Measurements from ENCODE around the gene ZFX.

Gene ZFX

DNA sequence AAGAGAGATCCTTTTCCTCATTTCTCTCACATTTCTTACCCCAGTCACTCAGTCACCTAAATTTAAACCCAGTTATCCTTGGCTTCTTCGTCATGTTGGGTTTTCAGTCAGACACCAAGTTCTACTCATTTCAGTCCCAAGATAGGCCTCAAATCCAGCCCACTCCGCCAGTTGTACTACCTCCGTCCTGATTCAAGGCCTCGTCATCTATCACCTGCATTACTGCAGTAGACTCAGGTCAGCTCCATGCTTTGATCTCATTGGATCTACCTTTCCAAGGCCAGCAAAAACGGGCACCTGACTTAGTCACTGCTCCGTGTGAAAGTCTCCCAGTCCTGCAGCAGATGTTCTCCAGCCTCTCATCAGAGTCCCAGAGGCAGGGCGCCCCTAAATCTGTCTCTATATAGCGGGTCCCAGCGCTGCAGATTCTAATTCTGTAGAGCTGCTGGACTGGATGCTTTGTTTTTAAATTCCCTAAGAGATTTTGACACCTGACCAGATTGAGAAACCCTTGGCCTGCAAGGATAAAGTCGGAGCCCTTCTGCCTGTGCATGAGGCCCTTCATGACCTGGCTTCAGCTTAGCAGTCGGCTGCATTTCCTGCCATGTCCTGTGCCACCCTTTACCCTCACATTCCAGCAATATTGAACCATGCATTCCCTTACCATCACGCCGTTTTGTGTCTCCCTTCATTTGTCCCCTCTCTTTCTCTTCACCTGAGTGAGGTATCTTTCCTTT, 53.7 kb downstream of the ZFX start:
- no peak for DNase-seq

- DNase-seq: no peak
Observed at GRCh38 chrX:24204331-24204730, 54.8 kb downstream of the ZFX start.

GRCh38 chrX:24204958-24205357, 55.4 kb downstream of the ZFX start:
- DNase-seq: no peak

DNA sequence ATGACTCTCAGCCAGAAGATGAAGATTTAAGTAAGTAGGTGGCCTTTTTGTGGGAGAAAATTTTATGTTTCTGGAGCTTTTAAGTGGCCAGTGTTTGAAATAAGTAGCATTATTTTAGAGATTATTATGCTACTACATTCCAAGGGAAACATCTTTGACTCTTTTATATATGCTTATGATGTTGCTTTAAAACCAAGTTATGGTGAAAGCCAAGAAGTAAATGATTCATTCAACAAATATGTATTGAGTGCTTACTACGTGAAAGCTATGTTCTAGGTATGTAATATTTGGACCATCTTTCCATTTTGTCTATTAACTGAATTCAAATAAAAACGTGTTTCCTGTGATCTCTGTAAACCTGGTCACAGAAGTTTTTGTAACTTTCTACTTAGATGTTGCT, 58.3 kb downstream of the ZFX start:
- no peak for DNase-seq

- no peak for DNase-seq
Observed at GRCh38 chrX:24208496-24209240, 59.1 kb downstream of the ZFX start.

DNA sequence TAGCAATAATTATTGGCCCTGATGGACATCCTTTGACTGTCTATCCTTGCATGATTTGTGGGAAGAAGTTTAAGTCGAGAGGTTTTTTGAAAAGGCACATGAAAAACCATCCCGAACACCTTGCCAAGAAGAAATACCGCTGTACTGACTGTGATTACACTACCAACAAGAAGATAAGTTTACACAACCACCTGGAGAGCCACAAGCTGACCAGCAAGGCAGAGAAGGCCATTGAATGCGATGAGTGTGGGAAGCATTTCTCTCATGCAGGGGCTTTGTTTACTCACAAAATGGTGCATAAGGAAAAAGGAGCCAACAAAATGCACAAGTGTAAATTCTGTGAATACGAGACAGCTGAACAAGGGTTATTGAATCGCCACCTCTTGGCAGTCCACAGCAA, 60.7 kb downstream of the ZFX start:
- DNase-seq: no peak

GRCh38 chrX:24214568-24214967, 65.0 kb downstream of the ZFX start:
- DNase-seq: no peak

- DNase-seq: no peak
Observed at GRCh38 chrX:24215272-24215671, 65.7 kb downstream of the ZFX start.

- no peak for DNase-seq
Observed at GRCh38 chrX:24216037-24216436, 66.5 kb downstream of the ZFX start.

- DNase-seq: no peak
Observed at GRCh38 chrX:24216827-24217226, 67.3 kb downstream of the ZFX start.

DNA sequence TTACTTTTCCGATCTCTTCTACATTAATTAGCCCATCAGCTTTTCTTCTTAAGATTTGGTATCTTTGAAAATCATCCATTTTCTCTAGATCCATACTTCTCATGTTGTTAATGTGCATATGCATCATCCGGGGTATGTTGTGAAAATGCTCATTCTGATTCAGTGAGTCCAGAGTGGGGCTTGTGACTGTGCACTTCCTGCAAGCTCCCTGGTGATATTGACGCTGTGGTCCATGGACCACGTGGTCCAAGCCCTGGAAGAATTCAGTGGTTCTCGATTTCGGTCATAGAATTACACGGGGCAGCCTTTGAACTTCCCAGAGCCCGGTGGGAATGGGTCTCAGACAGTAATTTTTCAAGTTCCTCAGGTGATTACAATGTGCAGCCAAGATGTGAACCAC, 69.8 kb downstream of the ZFX start:
- DNase-seq: no peak

GRCh38 chrX:24221872-24222271, 72.3 kb downstream of the ZFX start:
- DNase-seq: no peak

GRCh38 chrX:24225265-24225664, 75.7 kb downstream of the ZFX start:
- DNase-seq: no peak

GRCh38 chrX:24226176-24226575, 76.6 kb downstream of the ZFX start:
- no peak for DNase-seq

DNA sequence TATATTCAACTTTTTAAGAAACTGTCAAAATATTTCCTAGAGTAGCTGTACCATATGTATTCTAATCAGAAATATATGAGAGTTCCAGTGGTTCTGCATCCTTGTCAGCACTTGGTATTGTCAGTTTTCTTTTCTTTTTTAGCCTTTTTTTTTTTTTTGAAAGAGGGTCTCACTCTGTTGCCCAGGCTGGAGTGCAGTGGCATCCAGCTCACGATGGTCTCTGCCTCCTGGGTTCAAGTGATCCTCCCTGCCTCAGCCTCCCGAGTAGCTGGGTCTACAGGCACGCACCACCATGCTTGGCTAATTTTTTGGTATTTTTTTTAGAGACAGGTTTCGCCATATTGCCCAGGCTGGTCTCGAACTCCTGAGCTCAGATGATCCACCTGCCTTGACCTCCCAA, 79.1 kb downstream of the ZFX start:
- no peak for DNase-seq

DNA sequence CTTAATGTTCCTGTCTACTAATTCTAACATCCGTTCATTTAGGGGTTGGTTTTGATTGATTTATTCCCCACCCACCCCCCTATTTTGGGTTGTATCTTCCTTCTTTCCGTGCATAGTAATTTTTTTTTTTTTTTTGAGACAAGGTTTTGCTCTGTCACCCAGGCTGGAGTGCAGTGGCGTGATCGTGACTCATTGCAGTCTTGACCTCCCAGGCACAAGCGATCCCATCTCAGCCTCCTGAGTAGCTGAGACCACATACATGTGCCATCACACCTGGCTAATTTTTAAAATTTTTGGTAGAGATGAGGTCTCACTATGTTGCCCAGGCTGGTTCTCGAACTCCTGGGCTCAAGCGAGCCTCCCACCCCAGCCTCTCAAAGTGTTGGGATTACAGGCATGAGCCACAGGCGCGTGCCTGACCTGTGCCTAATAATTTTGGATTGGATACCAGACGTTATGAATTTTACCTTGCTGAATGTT, 79.9 kb downstream of the ZFX start:
- DNase-seq: no peak

DNA sequence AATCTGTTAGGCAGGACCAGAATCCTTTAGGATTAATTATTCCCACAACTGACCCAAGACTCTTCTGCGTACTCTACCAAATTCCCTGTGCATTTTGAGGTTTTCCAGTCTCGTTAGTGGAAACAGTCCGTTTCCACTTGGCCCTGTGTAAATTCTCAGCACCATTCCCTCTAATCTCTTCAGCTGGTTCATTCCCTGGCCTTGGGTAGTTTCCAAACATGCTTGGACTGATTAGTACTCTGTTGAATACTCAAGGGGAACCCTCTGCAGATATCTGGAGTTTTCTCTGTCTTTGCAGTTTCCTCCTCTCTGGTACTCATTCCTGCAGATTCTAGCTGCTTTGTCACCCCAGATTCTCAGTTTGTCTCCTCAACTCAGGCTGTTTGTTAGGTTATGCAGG, 80.4 kb downstream of the ZFX start:
- DNase-seq: no peak

- no peak for DNase-seq
Observed at GRCh38 chrX:24231131-24231540, 81.6 kb downstream of the ZFX start.

DNA sequence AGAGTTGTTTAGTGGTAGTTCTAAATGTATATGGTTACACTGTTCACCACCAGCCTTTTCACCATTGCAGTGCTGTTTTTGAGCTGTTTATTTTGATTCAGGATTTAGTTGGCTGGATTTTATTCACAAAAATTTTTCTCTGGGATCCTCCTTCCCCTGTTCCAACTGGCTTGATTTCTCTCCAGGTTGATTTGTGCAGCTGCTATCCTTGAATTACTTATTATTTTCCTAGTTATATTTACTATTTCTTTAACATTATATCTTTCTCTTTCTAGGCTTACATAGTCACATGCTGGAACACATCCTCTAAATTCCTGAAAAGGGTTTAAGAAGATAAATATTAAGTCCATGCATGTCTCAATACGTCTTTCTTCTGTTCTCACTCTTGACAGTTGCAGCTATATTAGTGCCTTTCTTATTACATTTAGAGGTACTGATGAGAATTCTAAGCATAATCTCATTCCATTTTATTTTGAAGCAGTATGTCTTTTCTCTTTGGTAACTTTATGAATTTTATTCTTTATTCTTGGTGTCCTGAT, 82.2 kb downstream of the ZFX start:
- DNase-seq: no peak

- DNase-seq: no peak
Observed at GRCh38 chrX:24232796-24233195, 83.3 kb downstream of the ZFX start.

GRCh38 chrX:24235084-24235710, 85.7 kb downstream of the ZFX start:
- DNase-seq: no peak

GRCh38 chrX:24241822-24242648, 92.5 kb downstream of the ZFX start:
- DNase-seq: no peak

GRCh38 chrX:24242649-24243175, 93.2 kb downstream of the ZFX start:
- no peak for DNase-seq

All from activated T-cell treated with anti-CD3 and anti-CD28 coated beads for 4 hours (primary cell).